ENCODE measurements around the gene ZNF534.
A peak's percentile ranks its signal among the peaks of the same experiment; 100 is the strongest.

ZNF534 gene

DNA sequence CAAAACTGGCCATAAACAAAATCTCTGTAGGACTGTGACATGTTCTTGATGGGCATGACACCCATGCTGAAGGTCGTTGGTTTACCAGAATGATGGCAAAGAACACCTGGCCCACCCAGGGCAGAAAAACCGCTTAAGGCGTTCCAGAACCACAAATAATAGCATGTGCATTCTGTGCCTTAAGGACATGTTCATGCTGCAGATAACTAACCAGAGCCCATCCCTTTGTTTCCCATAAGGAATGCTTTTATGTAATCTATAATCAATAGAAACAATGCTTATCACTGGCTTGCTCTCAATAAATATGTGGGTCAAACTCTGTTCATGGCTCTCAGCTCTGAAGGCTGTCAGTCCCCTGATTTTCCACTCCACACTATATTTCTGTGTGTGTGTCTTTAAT, 13.2 kb downstream of the ZNF534 start:
- TF ChIP-seq, protein P1, sequence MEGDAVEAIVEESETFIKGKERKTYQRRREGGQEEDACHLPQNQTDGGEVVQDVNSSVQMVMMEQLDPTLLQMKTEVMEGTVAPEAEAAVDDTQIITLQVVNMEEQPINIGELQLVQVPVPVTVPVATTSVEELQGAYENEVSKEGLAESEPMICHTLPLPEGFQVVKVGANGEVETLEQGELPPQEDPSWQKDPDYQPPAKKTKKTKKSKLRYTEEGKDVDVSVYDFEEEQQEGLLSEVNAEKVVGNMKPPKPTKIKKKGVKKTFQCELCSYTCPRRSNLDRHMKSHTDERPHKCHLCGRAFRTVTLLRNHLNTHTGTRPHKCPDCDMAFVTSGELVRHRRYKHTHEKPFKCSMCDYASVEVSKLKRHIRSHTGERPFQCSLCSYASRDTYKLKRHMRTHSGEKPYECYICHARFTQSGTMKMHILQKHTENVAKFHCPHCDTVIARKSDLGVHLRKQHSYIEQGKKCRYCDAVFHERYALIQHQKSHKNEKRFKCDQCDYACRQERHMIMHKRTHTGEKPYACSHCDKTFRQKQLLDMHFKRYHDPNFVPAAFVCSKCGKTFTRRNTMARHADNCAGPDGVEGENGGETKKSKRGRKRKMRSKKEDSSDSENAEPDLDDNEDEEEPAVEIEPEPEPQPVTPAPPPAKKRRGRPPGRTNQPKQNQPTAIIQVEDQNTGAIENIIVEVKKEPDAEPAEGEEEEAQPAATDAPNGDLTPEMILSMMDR (IDR thresholded peaks at IDR 0.05; ENCODE audit: low read depth, low read length), result no peak
- no peak overlapping the region for H3K4me3 ChIP-seq (replicated peaks in 1 of 2; ENCODE audit: low read depth in 2 of 2, low read length in 2 of 2)
- no peak for DNase-seq (ENCODE audit: low read depth in 2 of 2)

GRCh38 chr19:52444506-52444905, 15.6 kb downstream of the ZNF534 start:
- DNase-seq (ENCODE audit: low read depth in 2 of 2), result no peak
- no peak overlapping the region for H3K4me3 ChIP-seq (replicated peaks in 1 of 2; ENCODE audit: low read depth in 2 of 2, low read length in 2 of 2)
- TF ChIP-seq, protein P1 (IDR thresholded peaks at IDR 0.05; ENCODE audit: low read depth, low read length), result no peak

DNA sequence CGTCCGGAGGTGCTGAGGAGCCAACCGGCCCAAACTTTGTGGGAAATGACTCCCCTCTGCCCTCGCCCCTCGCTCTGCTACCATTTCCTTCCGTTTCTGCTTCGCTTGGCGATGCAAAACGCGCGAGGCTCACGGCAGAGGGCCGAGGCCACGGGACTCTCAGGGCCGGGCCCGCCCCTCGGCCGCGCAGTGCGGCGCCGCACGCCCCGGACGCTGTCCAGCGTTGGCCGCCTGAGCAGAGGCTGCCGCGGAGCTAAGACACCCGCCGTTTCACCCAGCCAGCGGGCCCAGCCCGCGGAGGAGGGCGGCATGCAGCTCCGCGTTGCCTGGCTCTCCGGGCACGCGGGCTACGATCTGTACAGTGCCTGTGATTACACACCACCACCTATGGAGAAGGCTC, 22.3 kb downstream of the ZNF534 start:
- H3K4me3 ChIP-seq (replicated peaks in 1 of 2; ENCODE audit: low read depth in 2 of 2, low read length in 2 of 2), result no peak overlapping the region
- DNase-seq (ENCODE audit: low read depth in 2 of 2), result no peak
- TF ChIP-seq, protein P1 (IDR thresholded peaks at IDR 0.05; ENCODE audit: low read depth, low read length), result no peak

- peak; percentile 89 to 91 for DNase-seq (ENCODE audit: low read depth in 2 of 2)
- H3K4me3 ChIP-seq (replicated peaks in 1 of 2; ENCODE audit: low read depth in 2 of 2, low read length in 2 of 2), result peak within 1 kb of the TSS; percentile 67 to 69
- TF ChIP-seq, protein P1 (IDR thresholded peaks at IDR 0.05; ENCODE audit: low read depth, low read length), result no peak
Measured at GRCh38 chr19:52453324-52454094, 24.6 kb downstream of the ZNF534 start, which contains the start of gene ZNF578. Gene ZNF578 (plus strand): TSS chr19:52453553. CDS start chr19:52501846, 48,293 bp downstream.

- H3K4me3 ChIP-seq (replicated peaks in 1 of 2; ENCODE audit: low read depth in 2 of 2, low read length in 2 of 2), result no peak overlapping the region
- DNase-seq (ENCODE audit: low read depth in 2 of 2), result no peak
- TF ChIP-seq, protein P1 (IDR thresholded peaks at IDR 0.05; ENCODE audit: low read depth, low read length), result no peak
Measured at GRCh38 chr19:52464798-52465470, 36.0 kb downstream of the ZNF534 start.

GRCh38 chr19:52473655-52474350, 44.9 kb downstream of the ZNF534 start:
- TF ChIP-seq, protein P1 (IDR thresholded peaks at IDR 0.05; ENCODE audit: low read depth, low read length), result no peak
- DNase-seq (ENCODE audit: low read depth in 2 of 2), result peak in 1 of 2 donors; percentile 4
- no peak overlapping the region for H3K4me3 ChIP-seq (replicated peaks in 1 of 2; ENCODE audit: low read depth in 2 of 2, low read length in 2 of 2)

All from cardiac fibroblast (primary cell).